HG02938 (cell line): ENCODE results near the gene PAM16.
"Not testable (repeated sequence)": the region's sequence is repeated elsewhere in the genome, so short reads cannot be mapped to it uniquely, and the experiment has no call there.

Experiments used
- ATAC-seq: cut with Tn5 transposase; IDR thresholded peaks from one replicate; pipeline ENCODE4 v1.9.1; 2021; ENCODE audit warnings: mild to moderate bottlenecking, moderate library complexity; ENCODE audit not compliant: unreplicated experiment

The PAM16 gene

DNA sequence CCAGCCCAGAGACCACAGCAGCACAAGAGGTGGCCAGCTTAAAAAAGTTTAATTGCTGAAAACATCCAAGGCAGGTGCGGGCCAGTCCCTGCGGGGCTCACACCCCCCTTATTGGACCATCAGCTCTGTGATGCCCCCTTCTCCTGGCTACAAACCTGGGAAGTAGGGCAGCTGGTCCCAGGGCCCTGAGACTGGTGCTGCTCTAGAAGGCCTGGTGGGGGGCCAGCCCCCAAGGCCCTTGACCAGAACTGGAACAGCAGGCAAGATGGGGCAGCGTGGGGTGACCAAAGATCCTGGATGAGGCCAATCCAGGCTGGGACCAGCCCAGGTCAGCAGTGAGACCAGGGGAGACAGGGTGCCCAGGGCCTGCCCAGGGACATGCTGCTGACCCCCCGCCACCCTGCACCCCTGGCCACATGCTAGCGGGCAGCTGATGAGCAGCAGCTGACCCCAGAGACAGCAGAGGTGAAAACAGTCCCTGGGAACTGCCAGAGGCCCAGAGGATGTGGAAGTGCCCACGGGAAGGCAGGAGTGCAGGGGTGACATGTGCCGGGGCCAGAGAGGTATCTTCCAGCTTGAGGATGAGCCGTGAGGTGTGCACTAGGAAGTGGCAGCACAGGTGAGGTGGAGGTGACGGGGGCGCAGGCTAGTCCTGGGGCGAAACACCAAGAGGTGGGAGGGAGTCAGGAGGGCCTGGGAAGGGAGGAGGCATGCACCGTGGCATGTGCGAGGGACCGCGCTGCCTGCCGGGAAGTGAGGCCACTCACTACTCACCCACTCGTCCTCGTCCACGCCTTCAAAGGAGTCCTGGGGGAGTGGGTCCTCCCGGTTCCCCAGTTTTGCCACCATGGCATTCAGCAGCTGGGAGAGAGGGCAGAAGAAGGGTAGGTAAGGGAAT is 3.6 kb upstream of the PAM16 start:
- ATAC-seq: no peak

- no peak for ATAC-seq
These were observed 2.6 kb upstream of the PAM16 start for GRCh38 chr16:4353675-4354074.

DNA sequence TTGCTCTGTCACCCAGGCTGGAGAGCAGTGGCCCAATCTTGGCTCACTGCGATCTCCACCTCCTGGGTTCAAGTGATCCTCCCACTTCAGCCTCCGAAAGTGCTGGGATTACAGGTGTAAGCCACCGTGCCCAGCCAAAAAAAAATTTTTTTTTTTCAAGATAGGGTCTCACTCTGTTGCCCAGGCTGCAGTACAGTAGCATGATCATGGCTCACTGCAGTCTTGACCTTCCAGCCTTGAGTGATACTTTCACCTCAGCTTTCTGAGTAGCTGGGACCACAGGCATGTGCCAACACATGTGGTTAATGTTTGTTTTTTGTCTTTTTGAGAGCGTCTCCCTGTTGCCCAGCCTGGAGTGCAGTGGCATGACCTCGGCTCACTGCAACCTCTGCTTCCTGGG is 1.7 kb upstream of the PAM16 start:
- ATAC-seq: no peak

- no peak for ATAC-seq
These were observed 759 bp upstream of the PAM16 start for GRCh38 chr16:4351880-4352279.

DNA sequence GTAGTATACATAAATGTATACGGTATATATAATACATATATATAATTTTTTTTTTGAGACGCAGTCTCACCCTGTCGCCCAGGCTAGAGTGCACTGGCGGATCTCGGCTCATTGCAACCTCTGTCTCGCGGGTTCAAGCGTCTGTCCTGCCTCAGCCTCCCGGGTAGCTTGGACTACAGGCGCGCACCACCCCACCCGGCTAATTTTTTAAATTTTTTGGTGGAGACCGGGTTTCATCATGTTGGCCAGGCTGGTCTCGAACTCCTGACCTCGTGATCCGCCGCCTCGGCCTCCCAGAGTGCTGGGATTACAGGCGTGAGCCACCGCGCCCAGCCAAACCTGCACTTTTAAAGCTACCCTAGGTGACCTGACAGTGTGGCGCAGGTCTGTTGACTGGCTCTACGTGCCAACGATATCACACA is 745 bp downstream of the PAM16 start:
- no peak for ATAC-seq

DNA sequence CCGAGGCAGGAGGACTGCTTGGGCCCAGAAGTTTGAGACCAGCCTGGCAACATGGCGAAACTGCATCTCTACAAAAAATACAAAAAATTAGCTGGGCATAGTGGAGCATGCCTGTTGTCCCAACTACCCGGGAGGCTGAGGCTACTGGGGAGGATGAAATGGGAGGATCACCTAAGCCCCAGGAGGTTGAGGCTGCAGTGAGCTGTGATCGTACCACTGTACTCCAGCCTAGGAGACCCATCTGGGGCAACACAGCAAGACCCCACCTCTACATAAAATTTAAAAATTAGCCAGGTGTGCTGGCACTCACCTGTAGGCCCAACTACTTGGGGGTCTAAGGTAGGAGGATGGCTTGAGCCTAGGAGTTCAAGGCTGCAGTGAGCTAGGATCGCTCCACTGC is 1.8 kb downstream of the PAM16 start:
- no peak for ATAC-seq

- ATAC-seq: no peak
These were observed 3.2 kb downstream of the PAM16 start for GRCh38 chr16:4347765-4348509.

DNA sequence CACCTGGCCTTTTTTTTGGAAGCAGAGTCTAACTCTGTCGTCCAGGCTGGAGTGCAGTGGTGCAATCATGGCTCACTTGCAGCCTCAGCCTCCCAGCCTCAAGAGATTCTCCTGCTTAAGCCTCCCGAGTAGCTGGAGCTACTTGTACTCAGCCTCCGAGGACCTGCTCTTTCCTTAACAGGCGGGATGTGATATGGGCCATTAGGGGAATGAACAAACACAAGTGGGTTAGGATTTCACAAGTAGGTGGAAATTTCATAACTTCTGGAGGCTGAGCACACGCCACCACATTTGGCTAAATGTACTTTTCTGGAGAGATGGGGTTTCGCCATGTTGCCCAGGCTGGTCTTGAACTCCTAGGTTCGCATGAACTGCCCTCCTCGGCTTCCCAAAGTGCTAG is 4.1 kb downstream of the PAM16 start:
- no peak for ATAC-seq

- no peak for ATAC-seq
These were observed 5.0 kb downstream of the PAM16 start for GRCh38 chr16:4345836-4346781.

DNA sequence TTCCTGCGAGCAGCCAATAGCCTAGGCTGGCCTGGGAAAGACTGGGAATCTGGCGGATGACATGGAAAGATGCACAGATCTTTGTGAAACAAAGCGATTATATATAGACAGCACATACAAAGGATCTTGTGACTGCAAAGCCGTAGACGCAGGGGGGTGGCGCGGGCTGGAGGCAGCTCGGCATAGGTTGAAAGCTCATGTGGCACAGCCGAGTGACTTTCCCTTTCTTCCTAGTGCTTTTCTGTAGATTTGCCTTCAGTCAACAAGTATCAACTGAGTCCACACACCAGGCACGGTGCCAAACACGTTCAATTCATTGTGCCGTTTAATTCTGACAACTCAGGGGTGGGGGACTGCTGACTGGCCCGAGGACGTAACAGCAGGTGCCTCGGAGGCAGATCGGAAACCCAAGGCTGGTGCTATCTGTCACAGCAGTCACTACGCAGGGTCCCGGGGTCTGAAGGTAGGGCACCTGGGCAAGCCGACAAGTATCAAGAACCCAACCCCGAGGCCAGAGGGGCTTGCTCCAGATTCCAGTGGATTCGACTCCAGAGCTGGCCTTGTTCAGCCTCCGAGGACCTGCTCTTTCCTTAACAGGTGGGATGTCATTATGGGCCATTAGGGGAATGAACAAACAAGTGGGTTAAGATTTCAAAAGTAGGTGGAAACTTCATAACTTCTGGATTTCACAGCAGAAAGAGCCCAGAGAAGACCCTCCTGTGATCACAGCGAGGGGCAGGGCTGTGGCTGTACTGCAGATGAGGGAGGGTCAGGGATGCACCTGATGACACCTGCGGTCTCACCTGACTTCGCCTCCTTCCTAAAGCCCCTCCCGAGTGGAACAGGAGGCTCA is 5.9 kb downstream of the PAM16 start:
- no peak for ATAC-seq

DNA sequence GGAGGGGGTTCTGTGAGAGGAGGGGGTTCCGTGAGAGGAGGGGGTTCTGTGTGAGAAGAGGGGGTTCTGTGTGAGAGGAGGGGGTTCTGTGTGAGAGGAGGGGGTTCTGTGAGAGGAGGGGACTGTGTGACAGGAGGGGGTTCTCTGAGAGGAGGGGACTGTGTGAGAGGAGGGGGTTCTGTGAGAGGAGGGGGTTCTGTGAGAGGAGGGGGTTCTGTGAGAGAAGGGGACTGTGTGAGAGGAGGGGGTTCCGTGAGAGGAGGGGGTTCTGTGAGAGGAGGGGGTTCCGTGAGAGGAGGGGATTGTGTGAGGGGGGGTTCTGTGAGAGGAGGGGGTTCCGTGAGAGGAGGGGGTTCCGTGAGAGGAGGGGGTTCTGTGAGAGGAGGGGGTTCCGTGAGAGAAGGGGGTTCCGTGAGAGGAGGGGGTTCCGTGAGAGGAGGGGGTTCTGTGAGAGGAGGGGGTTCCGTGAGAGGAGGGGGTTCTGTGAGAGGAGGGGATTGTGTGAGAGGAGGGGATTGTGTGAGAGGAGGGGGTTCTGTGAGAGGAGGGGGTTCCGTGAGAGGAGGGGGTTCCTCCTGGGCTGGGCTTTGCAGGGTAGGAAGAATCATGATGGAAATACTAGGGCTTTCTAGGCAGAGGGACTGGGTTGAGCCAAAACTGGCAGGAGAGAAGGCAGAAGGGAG is 6.7 kb downstream of the PAM16 start:
- ATAC-seq: not testable (repeated sequence)

GRCh38 chr16:4342866-4343744 is 8.0 kb downstream of the PAM16 start:
- no peak for ATAC-seq

- no peak for ATAC-seq
These were observed 9.9 kb downstream of the PAM16 start for GRCh38 chr16:4341250-4341649.

DNA sequence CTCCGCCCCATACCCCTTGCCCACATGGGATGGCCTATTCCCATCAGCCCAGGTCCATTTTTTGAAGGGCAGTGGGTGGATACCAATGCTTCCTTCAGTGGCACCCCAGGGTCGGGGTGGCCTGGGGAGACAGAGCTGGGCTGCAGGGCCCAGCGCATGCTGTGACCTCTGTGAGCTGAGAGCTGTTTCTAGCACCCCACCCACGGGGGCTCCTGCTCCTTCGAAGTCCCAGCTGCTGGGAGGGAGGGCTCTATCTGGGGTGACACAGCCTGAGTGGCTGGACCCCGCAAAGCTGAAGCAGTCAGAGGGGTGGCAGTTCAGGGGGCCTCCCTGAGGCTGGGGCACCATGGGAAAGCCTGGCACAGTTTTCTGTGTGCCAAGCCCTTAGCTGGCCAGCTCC is 10.7 kb downstream of the PAM16 start:
- ATAC-seq: no peak

DNA sequence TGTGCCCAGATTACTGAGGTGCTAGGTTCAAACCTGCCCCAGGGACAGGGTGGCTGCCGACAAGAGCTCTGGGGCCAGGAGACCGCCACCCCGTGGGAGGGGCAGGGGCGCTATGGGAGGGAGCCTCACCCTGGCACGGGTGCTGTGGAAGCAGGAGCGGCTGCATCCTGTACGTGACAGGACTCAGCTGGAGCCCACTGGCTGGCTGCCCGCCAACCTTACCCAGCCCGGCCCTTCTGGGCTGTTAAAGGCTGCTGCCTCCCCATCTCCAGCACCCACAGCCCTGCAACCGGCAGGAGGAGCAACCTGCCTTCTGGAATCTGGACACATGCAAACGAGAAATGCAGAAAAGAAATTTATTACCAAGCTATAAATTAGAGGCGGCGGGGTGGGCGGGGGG is 11.2 kb downstream of the PAM16 start:
- ATAC-seq: no peak

DNA sequence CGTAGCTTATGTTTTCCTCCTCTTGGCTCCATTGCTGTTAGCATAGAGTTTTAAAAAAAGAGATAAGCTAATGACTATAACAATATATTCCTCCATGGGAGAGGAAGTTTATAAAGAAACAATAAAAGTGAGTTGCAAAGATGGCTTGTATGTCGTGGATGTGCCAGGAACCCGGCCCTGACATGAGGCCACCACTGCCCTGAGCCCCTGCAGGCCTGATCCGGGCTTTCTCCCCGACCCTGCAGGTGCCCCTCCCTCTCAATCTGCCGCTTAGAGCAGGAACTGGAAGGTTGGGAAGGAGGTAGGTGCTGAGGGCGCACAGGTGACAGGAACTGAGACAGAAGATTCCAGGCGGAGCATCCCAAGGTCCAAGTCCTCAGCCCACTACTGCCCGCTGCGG is 11.7 kb downstream of the PAM16 start:
- ATAC-seq: no peak

- ATAC-seq: no peak
These were observed 12.3 kb downstream of the PAM16 start for GRCh38 chr16:4338712-4339299.

DNA sequence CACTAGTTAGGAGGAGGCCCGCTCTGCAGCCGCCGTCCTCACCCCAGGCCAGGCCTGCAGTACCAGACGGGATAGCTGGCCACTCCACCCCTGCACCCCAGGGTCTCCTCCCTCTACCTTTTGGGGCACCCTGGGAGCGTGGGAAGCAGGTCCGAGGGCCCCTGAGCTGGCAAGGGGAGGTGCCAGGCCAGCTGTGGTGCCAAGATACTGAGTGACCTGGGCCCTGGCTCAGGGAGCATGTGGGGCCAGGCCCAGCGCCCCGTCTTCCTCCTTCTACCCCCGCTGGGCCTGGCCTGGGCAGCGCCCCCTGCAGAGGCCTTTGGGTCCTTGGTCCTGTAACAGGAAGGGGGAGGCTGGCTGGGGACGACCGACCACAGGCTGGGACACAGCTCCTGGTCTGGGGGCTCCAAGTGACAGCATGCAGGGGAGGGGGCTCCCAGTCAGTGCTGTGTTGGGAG is 13.0 kb downstream of the PAM16 start:
- no peak for ATAC-seq
